ENCODE measurements around the gene CA4. TPM values are rescaled to one million over a fixed set of nuclear protein-coding genes. Genes with fewer than 3 reads are reported as not detected.

Gene CA4
- total RNA-seq, 1 experiment from 2014 or later, result 1.4 TPM

DNA sequence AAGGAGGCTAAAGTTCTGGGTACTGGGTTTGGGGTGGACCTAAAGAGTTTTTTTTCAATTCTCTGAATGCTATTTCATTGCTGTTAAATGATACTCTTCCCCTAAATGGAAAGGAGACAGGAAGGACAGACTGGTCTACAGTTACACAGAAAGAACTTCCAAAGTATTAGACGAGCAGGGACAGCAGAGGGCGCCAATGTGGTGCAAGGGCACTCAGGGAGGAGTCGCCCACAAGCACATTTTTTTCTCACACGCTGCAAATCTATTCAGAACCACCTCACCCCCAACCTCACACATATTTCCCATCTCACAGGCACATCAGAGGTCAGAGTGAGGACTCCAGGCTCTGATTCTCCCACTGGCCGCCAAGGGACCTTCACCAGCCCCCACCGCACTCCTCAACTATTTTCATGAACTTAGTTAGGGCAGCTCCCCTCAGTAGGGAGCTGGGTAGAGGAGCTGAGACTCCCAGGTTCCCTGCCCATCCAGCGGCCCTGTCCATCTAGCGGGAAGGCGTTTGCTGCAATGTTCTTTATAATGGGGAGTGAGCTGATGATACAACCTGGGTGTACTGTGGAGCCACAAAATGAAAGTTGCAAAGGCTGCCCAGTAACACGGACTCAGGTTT is 6.8 kb upstream of the CA4 start:
- Histone ChIP-seq H3K36me3 (ENCODE audit: control insufficient read depth, insufficient read depth, low read length) (no peaks in the 10 kb centered on the region), H3K4me3 (ENCODE audit: low read depth in 2 of 2, low read length in 2 of 2) (peak overlapping the region; percentile 19 to 33; a peak in 3 of 4 replicates), H3K4me1 (ENCODE audit: control insufficient read depth, insufficient read depth, low read length) (peaks cover 4% of the 10 kb centered on the region), H3K27me3 (ENCODE audit: control insufficient read depth, insufficient read depth, low read length) (no peaks in the 10 kb centered on the region), H3K9me3 (ENCODE audit: control insufficient read depth, insufficient read depth, low read depth, low read length) (no peaks in the 10 kb centered on the region), H3K27ac (ENCODE audit: low read length) (peak overlapping the region; percentile 61; the same call in 1 of the 2 replicates)
- ChIA-PET POLR2A (no interaction called here), CTCF (interaction anchor here (0.7 to 1.0 kb wide), 2 partner anchors 31 to 335 kb away, joined by 3 read pairs; no protein-coding TSS in a partner anchor)
- in situ Hi-C loops (cut with HindIII; ENCODE audit: low pct_unique_long_range_greater_than_20kb, low sequenced_read_pairs) (no loop called here), intact Hi-C loops (cut with micrococcal nuclease; ENCODE audit: unreplicated experiment) (no loop called here)
- BruUV-seq (replicated peaks), result no TSS peak
- no peak for TF ChIP-seq TCF7L2 (IDR thresholded peaks at IDR 0.05; ENCODE audit: low read depth, low read length)
- TF ChIP-seq, protein P1, sequence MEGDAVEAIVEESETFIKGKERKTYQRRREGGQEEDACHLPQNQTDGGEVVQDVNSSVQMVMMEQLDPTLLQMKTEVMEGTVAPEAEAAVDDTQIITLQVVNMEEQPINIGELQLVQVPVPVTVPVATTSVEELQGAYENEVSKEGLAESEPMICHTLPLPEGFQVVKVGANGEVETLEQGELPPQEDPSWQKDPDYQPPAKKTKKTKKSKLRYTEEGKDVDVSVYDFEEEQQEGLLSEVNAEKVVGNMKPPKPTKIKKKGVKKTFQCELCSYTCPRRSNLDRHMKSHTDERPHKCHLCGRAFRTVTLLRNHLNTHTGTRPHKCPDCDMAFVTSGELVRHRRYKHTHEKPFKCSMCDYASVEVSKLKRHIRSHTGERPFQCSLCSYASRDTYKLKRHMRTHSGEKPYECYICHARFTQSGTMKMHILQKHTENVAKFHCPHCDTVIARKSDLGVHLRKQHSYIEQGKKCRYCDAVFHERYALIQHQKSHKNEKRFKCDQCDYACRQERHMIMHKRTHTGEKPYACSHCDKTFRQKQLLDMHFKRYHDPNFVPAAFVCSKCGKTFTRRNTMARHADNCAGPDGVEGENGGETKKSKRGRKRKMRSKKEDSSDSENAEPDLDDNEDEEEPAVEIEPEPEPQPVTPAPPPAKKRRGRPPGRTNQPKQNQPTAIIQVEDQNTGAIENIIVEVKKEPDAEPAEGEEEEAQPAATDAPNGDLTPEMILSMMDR (IDR thresholded peaks at IDR 0.05), result peak; percentile 86
- DNase-seq (ENCODE audit: low read depth, low spot score) (peak; percentile 57), ATAC-seq (peak; percentile 94)

DNA sequence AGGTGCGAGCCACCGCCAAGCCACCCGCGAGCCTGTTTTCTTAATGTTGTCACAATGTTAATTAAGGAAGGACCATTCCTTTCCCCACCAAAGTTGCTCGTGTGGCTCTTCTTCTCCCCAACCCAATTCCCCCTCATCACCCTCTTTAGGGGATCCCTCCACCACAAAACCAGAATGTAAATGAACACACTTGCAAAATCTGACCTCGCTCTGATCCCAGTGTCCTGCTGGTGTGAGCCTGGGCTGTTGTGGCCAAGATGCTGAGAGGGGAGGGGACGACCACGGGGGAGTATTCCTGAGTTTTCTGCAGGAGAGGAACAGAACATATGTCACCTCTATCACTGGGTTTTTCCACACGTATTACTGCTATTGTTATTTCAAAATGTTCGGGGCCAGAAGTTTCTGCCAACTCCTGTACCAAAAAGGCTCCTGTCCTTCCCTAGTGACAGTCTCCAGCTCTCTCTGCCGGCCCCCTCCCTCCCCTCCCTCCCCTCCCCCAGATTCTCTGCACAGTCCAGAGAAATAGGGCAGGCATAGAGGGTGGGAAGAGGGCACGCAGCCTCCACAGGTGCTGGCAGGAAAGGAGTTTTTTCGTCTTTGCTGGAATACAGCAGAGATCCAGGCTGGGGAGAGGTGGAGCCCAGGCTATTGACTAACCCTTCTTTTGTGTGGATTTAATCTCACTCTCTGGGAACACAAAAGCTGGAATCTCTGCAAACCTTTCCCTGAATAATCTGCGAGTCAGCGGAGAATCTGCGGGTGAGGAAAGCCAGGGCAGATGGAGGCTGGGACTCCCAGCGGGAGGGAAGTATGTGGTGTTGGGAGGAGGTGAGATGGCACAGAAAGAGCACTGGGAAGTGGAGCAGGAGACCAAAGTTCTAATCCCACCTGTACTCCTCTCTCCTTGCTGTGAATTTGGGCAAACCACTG is 4.5 kb upstream of the CA4 start:
- Histone ChIP-seq H3K27ac (ENCODE audit: low read length) (no peak overlapping the region), H3K4me3 (ENCODE audit: low read depth in 2 of 2, low read length in 2 of 2) (no peak overlapping the region), H3K9me3 (ENCODE audit: control insufficient read depth, insufficient read depth, low read depth, low read length) (no peaks in the 10 kb centered on the region), H3K27me3 (ENCODE audit: control insufficient read depth, insufficient read depth, low read length) (no peaks in the 10 kb centered on the region), H3K4me1 (ENCODE audit: control insufficient read depth, insufficient read depth, low read length) (peaks cover 4% of the 10 kb centered on the region), H3K36me3 (ENCODE audit: control insufficient read depth, insufficient read depth, low read length) (no peaks in the 10 kb centered on the region)
- CTCF ChIA-PET, result interaction anchor here (0.5 kb wide), 1 partner anchor 493 kb away, joined by 3 read pairs; no protein-coding TSS in a partner anchor
- BruUV-seq (replicated peaks), result no TSS peak
- DNase-seq (ENCODE audit: low read depth, low spot score), result no peak
- TF ChIP-seq, protein P2, sequence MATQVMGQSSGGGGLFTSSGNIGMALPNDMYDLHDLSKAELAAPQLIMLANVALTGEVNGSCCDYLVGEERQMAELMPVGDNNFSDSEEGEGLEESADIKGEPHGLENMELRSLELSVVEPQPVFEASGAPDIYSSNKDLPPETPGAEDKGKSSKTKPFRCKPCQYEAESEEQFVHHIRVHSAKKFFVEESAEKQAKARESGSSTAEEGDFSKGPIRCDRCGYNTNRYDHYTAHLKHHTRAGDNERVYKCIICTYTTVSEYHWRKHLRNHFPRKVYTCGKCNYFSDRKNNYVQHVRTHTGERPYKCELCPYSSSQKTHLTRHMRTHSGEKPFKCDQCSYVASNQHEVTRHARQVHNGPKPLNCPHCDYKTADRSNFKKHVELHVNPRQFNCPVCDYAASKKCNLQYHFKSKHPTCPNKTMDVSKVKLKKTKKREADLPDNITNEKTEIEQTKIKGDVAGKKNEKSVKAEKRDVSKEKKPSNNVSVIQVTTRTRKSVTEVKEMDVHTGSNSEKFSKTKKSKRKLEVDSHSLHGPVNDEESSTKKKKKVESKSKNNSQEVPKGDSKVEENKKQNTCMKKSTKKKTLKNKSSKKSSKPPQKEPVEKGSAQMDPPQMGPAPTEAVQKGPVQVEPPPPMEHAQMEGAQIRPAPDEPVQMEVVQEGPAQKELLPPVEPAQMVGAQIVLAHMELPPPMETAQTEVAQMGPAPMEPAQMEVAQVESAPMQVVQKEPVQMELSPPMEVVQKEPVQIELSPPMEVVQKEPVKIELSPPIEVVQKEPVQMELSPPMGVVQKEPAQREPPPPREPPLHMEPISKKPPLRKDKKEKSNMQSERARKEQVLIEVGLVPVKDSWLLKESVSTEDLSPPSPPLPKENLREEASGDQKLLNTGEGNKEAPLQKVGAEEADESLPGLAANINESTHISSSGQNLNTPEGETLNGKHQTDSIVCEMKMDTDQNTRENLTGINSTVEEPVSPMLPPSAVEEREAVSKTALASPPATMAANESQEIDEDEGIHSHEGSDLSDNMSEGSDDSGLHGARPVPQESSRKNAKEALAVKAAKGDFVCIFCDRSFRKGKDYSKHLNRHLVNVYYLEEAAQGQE (IDR thresholded peaks at IDR 0.05; ENCODE audit: insufficient read depth in 1 of 2, low read depth in 2 of 2, low read length in 1 of 2), result no peak
- no peak for TF ChIP-seq SIN3A (IDR thresholded peaks at IDR 0.05; ENCODE audit: borderline replicate concordance, insufficient read depth, low read depth, low read length)
- no peak for TF ChIP-seq TCF7L2 (IDR thresholded peaks at IDR 0.05; ENCODE audit: low read depth, low read length)
- TF ChIP-seq, protein P1 (IDR thresholded peaks at IDR 0.05), result no peak
- TF ChIP-seq POLR2AphosphoS5 (IDR thresholded peaks at IDR 0.05; ENCODE audit: low read depth, low read length), result no peak
- in situ Hi-C loops (cut with HindIII; ENCODE audit: low pct_unique_long_range_greater_than_20kb, low sequenced_read_pairs), result no loop called here
- POLR2A ChIA-PET, result interaction anchor here (0.5 kb wide), 1 partner anchor 14 kb away, joined by 3 read pairs; no protein-coding TSS in a partner anchor
- intact Hi-C loops (cut with micrococcal nuclease; ENCODE audit: unreplicated experiment), result no loop called here
- no peak for ATAC-seq

Data from Panc1 (cell line).